Measurements from ENCODE around the gene PTS. TPM values are rescaled to one million over a fixed set of nuclear protein-coding genes. Genes with fewer than 3 reads are reported as not detected.
"Not testable (repeated sequence)": the region's sequence is repeated elsewhere in the genome, so short reads cannot be mapped to it uniquely, and the experiment has no call there.

PTS gene
- total and polyA plus RNA-seq, 8 donors = 7.0 to 41.5 (median 12.4) TPM

- intact Hi-C loops (cut with DNase I) = no loop called here
- no peak for FAIRE-seq
- no peak for ATAC-seq
These were observed 29.6 kb upstream of the PTS start for GRCh38 chr11:112196519-112197087.

GRCh38 chr11:112199101-112199500 is 27.1 kb upstream of the PTS start:
- H3K4me3 ChIP-seq; ATAC-seq; FAIRE-seq; H3K27ac ChIP-seq; H3K9me3 ChIP-seq; H3K27me3 ChIP-seq; intact Hi-C loops (cut with DNase I); H3K4me1 ChIP-seq; H3K36me3 ChIP-seq; DNase-seq: not testable (repeated sequence)
- 68 to 74% methylated on average over 4 of the region's 4 CpGs for WGBS, 2 donors

More at GRCh38 chr11:112196519-112197087, 29.6 kb upstream of the PTS start:
- no peak for TF ChIP-seq CTCF (IDR thresholded peaks at IDR 0.05)
- Histone ChIP-seq H3K4me3 (no peak overlapping the region), H3K9me3 (no peaks in the 10 kb centered on the region), H3K27me3 (no peaks in the 10 kb centered on the region), H3K36me3 (no peaks in the 10 kb centered on the region), H3K27ac (no peak overlapping the region), H3K4me1 (no peaks in the 10 kb centered on the region)
- 64 to 67% methylated on average over 2 of the region's 2 CpGs for WGBS, 2 donors
- DNase-seq = no peak

- intact Hi-C loops (cut with DNase I) = no loop called here
- H3K36me3 ChIP-seq = no peaks in the 10 kb centered on the region
- H3K9me3 ChIP-seq = no peaks in the 10 kb centered on the region
- TF ChIP-seq CTCF (IDR thresholded peaks at IDR 0.05) = no peak
- 40 to 42% methylated on average over 2 of the region's 2 CpGs for WGBS, 2 donors
- FAIRE-seq (no peak), ATAC-seq (no peak), DNase-seq (no peak)
- no peaks in the 10 kb centered on the region for H3K27me3 ChIP-seq
- no peaks in the 10 kb centered on the region for H3K4me1 ChIP-seq
- H3K4me3 ChIP-seq = no peak overlapping the region
- H3K27ac ChIP-seq = no peak overlapping the region
These were observed 26.0 kb upstream of the PTS start for GRCh38 chr11:112200252-112200651.

- intact Hi-C loops (cut with DNase I) = no loop called here
- no peak for ATAC-seq
- Histone ChIP-seq H3K27ac (no peak overlapping the region), H3K4me1 (no peaks in the 10 kb centered on the region), H3K4me3 (no peak overlapping the region), H3K9me3 (no peaks in the 10 kb centered on the region), H3K27me3 (no peaks in the 10 kb centered on the region), H3K36me3 (no peaks in the 10 kb centered on the region)
- FAIRE-seq = no peak
- TF ChIP-seq CTCF (IDR thresholded peaks at IDR 0.05) = no peak
- no peak for DNase-seq
- WGBS, 2 donors = 91 to 93% methylated on average over 23 of the region's 23 CpGs
These were observed 20.2 kb upstream of the PTS start for GRCh38 chr11:112206071-112206470.

- Histone ChIP-seq H3K27ac (no peak overlapping the region), H3K4me3 (no peak overlapping the region), H3K27me3 (no peaks in the 10 kb centered on the region), H3K9me3 (no peaks in the 10 kb centered on the region), H3K4me1 (no peaks in the 10 kb centered on the region), H3K36me3 (no peaks in the 10 kb centered on the region)
- WGBS, 2 donors = 54 to 63% methylated on average over 1 of the region's 1 CpG
- no peak for ATAC-seq
- FAIRE-seq = no peak
- no peak for DNase-seq
- no peak for TF ChIP-seq CTCF (IDR thresholded peaks at IDR 0.05)
- intact Hi-C loops (cut with DNase I) = no loop called here
These were observed 15.3 kb upstream of the PTS start for GRCh38 chr11:112210890-112211289.

Measured in pancreas (tissue), 10 donors.